Stimulated activated CD4-positive, alpha-beta T cell treated with anti-CD3 and anti-CD28 coated beads, TNF-alpha, amount 100 ng/mL, for 4 hours (primary cell): ENCODE results near the gene YPEL2.

Experiments
- DNase-seq, 3 experiments: peaks; one replicate each; pipeline ENCODE4 v3.0.0-alpha.2; 2020; ENCODE audit warnings: low read depth in 3 of 3

The YPEL2 gene

GRCh38 chr17:59357219-59357697 lies 25.8 kb downstream of the YPEL2 start:
- DNase-seq = no peak

- no peak for DNase-seq
Observed at GRCh38 chr17:59357929-59358328, 26.5 kb downstream of the YPEL2 start.

- no peak for DNase-seq
Observed at GRCh38 chr17:59361386-59361785, 29.9 kb downstream of the YPEL2 start.

- DNase-seq = no peak
Observed at GRCh38 chr17:59361916-59362810, 30.7 kb downstream of the YPEL2 start.

- DNase-seq = no peak
Observed at GRCh38 chr17:59362811-59363205, 31.4 kb downstream of the YPEL2 start.

- DNase-seq = no peak
Observed at GRCh38 chr17:59365383-59365981, 34.0 kb downstream of the YPEL2 start.

GRCh38 chr17:59366040-59366757 lies 34.7 kb downstream of the YPEL2 start:
- no peak for DNase-seq

- no peak for DNase-seq
Observed at GRCh38 chr17:59366773-59367656, 35.6 kb downstream of the YPEL2 start.

- no peak for DNase-seq
Observed at GRCh38 chr17:59367657-59368045, 36.2 kb downstream of the YPEL2 start.

GRCh38 chr17:59368218-59368857 lies 36.9 kb downstream of the YPEL2 start:
- no peak for DNase-seq

GRCh38 chr17:59369031-59369975 lies 37.8 kb downstream of the YPEL2 start:
- no peak for DNase-seq

- DNase-seq = no peak
Observed at GRCh38 chr17:59370593-59371299, 39.3 kb downstream of the YPEL2 start.

- DNase-seq = no peak
Observed at GRCh38 chr17:59371416-59372100, 40.1 kb downstream of the YPEL2 start.

- no peak for DNase-seq
Observed at GRCh38 chr17:59372138-59372751, 40.8 kb downstream of the YPEL2 start.

GRCh38 chr17:59373882-59374495 lies 42.5 kb downstream of the YPEL2 start:
- no peak for DNase-seq

- no peak for DNase-seq
Observed at GRCh38 chr17:59374612-59375011, 43.2 kb downstream of the YPEL2 start.

GRCh38 chr17:59375857-59376256 lies 44.4 kb downstream of the YPEL2 start:
- no peak for DNase-seq

GRCh38 chr17:59376506-59376905 lies 45.1 kb downstream of the YPEL2 start:
- no peak for DNase-seq
